ENCODE data around the gene LILRB4.
"Not testable (repeated sequence)": the region's sequence is repeated elsewhere in the genome, so short reads cannot be mapped to it uniquely, and the experiment has no call there.

LILRB4 gene

GRCh38 chr19:54662730-54663129 lies at the start of gene LILRB4:
Gene LILRB4, plus strand, starts transcription at chr19:54662985. Its CDS starts 49 bp downstream, at chr19:54663034.
- DNase-seq, result no peak

GRCh38 chr19:54614726-54615125 lies 48.1 kb upstream of the LILRB4 start:
- no peak for DNase-seq

GRCh38 chr19:54616057-54616456 lies 46.7 kb upstream of the LILRB4 start:
- DNase-seq, result no peak

- DNase-seq, result no peak
Observed at GRCh38 chr19:54616821-54617560, 45.8 kb upstream of the LILRB4 start.

GRCh38 chr19:54620464-54620863 lies 42.3 kb upstream of the LILRB4 start:
- DNase-seq, result no peak

- DNase-seq, result no peak
Observed at GRCh38 chr19:54622431-54622830, 40.4 kb upstream of the LILRB4 start.

- not testable (repeated sequence) for DNase-seq
Observed at GRCh38 chr19:54624234-54624633, 38.6 kb upstream of the LILRB4 start.

- DNase-seq, result not testable (repeated sequence)
Observed at GRCh38 chr19:54624934-54625730, 37.7 kb upstream of the LILRB4 start.

GRCh38 chr19:54626757-54627156 lies 36.0 kb upstream of the LILRB4 start:
- no peak for DNase-seq

- not testable (repeated sequence) for DNase-seq
Observed at GRCh38 chr19:54627912-54628311, 34.9 kb upstream of the LILRB4 start.

- not testable (repeated sequence) for DNase-seq
Observed at GRCh38 chr19:54630262-54630661, 32.5 kb upstream of the LILRB4 start, which contains the start of gene LILRB1. Gene LILRB1, plus strand, starts transcription at chr19:54630484. Its CDS starts 590 bp downstream, at chr19:54631074.

GRCh38 chr19:54630782-54631181 lies 32.0 kb upstream of the LILRB4 start:
- no peak for DNase-seq

GRCh38 chr19:54631489-54632337 lies 31.1 kb upstream of the LILRB4 start:
- not testable (repeated sequence) for DNase-seq

GRCh38 chr19:54632517-54632916 lies 30.3 kb upstream of the LILRB4 start:
- not testable (repeated sequence) for DNase-seq

- DNase-seq, result no peak
Observed at GRCh38 chr19:54633401-54633800, 29.4 kb upstream of the LILRB4 start.

GRCh38 chr19:54636081-54636480 lies 26.7 kb upstream of the LILRB4 start:
- DNase-seq, result not testable (repeated sequence)

- DNase-seq, result no peak
Observed at GRCh38 chr19:54638683-54639082, 24.1 kb upstream of the LILRB4 start.

- not testable (repeated sequence) for DNase-seq
Observed at GRCh38 chr19:54642953-54643352, 19.8 kb upstream of the LILRB4 start.

GRCh38 chr19:54643583-54643982 lies 19.2 kb upstream of the LILRB4 start:
- DNase-seq, result not testable (repeated sequence)

- DNase-seq, result no peak
Observed at GRCh38 chr19:54644056-54644455, 18.7 kb upstream of the LILRB4 start.

GRCh38 chr19:54646331-54646841 lies 16.4 kb upstream of the LILRB4 start:
- DNase-seq, result no peak

- no peak for DNase-seq
Observed at GRCh38 chr19:54648129-54648528, 14.7 kb upstream of the LILRB4 start.

Data from left hindlimb (tissue), 1 donor.